ENCODE data around the gene STRN4.
"Not testable (repeated sequence)": the region's sequence is repeated elsewhere in the genome, so short reads cannot be mapped to it uniquely, and the experiment has no call there.

The STRN4 gene

DNA sequence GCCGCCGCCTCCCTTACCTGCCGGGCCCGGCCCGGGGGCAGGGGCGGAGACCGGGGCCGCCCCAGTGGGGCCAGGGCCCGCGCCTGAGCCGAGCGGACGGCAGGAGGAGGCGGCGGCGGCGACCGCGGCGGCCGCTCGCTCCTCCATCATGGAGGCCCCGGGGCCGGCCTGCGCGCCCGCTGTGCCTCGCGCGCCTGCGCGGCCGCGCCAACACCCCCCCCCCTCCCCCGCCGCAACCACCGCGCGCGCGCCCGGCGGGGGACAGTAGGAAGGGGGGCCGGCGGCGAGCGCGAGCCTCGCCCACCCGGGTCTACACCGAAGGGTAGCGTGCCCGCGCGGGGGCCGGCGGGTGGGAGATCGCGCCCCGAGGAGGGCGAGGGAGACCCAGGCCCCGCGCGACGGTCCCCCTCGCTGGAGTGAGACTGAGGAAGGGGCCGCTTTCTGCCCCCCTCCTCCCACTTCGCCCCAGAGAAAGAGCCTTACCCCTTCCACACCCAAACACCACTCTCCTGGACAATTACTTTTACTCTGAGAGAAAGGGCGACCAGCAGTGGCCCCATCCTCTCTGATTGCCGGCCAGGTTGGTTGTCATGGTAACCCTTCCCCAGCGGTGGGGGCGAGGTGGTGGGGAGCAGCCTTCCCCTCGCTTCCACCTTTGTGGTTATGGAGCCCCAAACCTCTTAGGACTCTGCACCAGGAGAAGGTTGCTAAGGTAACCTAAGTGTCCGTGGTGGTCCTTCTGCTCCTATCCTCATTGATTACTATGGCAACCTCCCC, at the start of gene STRN4:
STRN4 (minus strand) TSS at position 170 of the 777 bp plus-strand sequence; CDS start at position 150, 20 bp downstream.
- peak; percentile 82 for DNase-seq (ENCODE audit: low spot score)

GRCh38 chr19:46791944-46792343, 45.7 kb upstream of the STRN4 start:
- DNase-seq (ENCODE audit: low spot score), result no peak

GRCh38 chr19:46789371-46789770, 43.1 kb upstream of the STRN4 start:
- DNase-seq (ENCODE audit: low spot score), result no peak

DNA sequence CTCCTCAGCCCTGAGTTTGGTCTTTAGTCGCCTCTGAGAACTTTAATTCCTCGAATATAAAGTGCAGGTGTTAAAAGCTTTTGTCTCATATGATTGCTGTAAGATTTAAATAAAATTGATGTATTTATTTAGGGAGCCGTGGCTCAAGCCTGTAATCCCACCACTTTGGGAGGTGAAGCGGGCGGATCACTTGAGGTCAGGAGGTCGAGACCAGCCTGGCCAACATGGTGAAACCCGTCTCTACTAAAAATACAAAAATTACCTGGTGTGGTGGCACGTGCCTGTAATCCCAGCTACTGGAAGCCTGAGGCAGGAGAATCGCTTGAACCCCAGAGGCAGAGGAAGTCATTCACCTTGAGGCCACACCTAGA, 42.7 kb upstream of the STRN4 start:
- no peak for DNase-seq (ENCODE audit: low spot score)

DNA sequence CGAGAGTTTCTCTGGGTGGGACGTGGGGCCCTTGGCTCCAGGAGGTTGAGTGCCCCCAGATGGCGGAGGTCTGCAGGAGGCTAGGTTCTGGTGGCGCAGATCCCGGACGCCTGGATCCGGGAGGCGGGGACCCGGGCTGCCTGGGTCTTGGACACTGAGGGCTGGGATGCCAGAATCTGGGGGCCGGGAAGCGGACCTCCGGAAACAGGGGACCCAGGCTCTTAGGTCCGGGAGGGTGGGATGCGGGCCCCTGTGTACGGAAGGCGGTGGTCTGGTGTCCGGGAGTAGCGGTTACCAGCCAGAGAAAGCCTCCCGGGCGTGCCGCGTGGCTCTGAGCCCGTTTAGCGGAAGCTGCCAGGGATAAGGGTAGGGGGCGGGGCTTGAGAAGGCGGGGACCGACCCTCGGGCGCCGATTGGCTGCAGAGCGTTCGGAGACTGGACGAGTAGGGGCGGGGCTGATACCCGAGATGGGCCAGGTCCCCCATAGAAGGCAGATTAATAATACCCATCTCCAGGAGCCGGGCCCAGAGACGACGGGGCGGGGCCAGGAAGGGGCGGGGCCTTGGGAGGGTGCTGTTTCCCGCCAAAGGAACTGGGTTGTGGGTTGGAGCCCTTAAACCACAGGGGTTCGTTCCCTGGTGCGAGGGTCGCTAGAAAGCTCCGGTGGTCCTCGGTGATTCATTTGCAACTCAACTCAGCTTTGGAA, 42.2 kb upstream of the STRN4 start, which contains the start of gene SLC1A5:
SLC1A5 (minus strand) TSS at position 333 of the 706 bp plus-strand sequence. CDS start 629 bp downstream, outside the sequence.
- peak; percentile 96 for DNase-seq (ENCODE audit: low spot score)

DNA sequence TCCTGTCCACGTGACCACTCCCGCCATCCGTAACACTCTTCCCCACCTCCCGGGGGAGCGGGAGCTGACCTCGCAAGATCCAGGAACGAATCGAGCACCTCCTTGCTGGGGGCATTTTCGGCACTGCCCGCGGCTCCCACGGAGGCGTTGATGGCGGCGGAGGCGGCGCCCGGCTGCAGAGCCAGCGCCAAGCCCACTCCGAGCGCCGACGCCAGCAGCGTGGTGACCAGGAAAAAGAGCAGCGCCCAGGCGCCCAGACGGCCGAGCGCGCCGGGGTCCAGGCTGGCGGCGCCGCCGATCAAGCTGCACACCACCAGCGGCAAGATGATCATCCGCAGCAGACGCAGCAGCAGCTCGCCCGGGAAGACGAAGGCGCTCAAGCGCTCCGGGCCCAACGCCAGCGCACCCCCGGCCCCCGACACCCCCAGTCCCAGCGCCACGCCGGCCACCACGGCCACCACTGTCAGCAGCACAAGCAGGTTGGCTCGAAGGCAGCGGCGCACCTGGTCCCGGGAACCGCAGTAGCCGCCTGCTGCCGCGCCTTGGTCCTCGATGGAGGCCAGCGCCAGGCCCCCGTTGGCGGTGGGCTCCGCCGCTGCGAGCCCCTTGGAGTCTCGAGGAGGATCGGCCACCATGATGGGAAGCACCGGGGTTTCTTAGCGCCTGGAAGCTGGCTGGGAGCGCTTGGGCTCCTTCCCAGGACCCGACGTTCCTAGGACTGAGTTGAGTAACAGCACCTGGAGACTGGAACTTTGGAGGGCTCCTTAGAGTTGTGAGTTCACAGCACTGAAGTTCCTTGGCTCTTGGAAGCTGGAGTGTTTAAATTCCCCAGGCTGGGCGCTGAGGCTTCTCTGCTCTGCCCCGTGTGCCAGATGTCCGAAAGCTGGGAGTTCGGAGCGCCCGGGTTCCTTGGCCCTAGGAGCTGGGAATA, 41.3 kb upstream of the STRN4 start:
- peak; percentile 72 for DNase-seq (ENCODE audit: low spot score)

- no peak for DNase-seq (ENCODE audit: low spot score)
These were observed 40.7 kb upstream of the STRN4 start for GRCh38 chr19:46787040-46787330.

GRCh38 chr19:46786236-46787039, 40.2 kb upstream of the STRN4 start:
- peak; percentile 86 for DNase-seq (ENCODE audit: low spot score)

GRCh38 chr19:46785980-46786235, 39.7 kb upstream of the STRN4 start:
- no peak for DNase-seq (ENCODE audit: low spot score)

DNA sequence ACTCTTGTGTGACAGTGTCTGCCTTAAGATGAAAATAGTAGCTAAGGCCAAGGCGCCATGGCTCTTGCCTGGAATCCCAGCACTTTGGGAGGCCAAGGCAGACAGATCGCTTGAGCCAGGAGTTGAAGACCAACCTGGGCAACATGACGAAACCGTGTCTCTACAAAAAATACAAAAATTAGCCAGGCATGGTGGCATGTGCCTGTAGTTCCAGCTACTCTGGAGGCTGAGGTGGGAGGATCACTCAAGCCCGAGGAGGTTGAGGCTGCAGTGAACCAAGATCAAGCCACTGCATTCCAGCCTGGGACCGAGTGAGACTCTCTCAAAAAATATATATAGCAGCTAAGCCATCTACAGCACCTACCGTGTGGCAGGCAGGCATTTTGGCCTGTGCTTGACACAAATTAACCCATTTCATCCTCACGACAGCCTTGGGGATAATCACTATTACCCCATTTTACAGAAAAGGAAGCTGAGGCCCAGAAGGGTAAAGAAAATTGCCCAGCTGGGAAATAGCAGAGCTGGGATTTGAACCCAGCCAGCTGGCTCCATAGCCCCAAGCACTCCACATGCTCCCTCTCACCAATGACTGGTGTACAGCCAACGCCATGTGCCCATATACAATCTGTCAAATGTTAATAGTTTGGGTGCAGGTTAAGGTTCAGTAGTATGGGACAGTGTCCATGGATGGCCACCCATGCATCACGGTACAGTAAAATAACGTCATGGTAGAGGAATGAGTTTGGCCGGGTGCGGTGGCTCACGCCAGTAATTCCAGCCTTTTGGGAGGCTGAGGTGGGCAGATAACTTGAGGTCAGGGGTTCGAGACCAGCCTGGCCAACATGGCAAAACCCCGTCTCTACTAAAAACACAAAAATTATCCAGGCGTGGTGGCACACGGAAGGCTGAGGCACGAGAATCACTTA, 39.1 kb upstream of the STRN4 start:
- DNase-seq (ENCODE audit: low spot score), result no peak

DNA sequence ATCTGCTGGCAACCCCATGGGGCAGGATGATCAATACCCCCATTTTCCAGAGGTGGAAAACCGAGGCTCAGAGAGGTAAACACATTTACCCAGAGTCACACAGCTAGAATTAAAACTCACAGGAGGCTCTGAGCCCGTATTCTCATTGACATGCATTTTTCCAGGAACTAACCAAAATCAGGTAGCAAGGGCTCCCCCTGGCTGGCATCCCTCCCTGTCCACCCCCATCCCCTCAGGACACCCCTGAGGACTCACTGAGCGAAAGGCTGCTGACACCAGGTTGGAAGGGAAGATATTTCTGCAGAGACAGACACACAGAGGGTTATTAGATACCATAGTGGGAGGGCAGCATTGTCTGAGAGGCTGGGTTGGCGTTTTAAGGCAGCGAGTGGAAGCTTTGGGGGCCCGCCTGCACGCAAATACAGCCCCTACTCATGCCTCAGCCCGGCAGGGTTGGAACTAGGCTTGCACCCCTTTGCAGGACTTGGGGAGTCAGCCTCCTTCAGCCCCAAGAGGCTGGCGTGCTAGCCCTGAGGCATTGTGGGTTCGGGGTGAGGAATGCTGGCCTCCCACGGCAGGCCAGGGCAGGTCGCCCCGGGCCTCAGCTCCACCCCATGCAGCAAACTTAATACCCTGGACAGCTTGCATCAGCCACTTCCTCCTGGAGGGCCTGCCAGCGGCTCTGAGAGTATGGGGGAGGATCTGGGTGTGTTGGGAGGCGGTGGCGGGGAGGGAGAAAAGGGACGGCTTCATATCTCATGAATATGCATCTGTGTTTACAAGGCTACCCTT, 38.2 kb upstream of the STRN4 start:
- DNase-seq (ENCODE audit: low spot score), result peak; percentile 72

DNA sequence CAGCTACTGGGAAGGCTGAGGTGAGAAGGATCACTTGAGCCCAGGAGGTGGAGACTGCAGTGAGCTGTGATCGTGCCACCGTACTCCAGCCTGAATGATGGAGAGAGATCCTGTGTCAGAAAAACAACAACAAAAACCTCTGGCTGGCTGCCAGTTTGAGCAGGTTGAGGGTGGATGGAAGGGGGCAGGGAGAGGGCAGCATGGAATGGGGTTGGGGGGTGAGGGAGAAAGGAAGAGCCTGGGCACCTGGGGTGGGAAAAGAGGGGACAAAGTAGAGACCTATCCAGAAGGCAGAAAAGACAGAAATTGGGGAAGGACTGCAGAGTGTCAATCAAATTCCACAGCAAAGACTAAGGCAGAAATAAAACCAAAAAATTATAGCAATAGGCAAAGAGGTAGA, 37.4 kb upstream of the STRN4 start:
- no peak for DNase-seq (ENCODE audit: low spot score)

DNA sequence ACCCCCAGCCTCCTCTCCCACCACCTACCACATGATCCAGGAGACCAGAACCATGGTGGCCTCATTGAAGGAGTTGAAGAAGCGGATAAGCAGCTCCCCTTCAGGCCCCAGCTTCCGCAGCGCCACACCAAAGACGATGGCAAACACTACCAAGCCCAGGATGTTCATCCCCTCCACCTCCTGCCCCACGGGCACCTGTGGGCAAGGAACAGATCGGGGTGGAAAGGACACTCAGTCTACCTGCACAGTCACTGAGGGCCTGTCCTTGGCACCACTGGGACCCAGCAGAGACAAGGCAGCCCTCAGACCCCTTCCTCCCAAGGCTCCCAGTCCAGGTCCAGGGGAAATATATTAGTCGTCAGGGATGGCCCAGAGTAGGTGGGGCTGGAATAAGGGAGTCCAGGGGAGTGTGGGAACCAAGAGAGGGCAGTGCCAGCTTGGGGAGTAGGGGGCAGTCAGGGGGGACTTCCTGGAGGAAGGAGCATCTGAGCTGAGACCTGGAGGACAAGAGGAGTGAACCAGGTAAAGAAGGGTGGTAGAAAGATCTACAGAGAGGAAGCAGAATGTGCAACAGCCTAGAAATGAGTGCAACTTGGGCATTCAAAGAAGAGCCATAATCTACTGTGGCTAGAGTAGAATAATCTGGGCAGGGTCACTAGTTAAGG, 36.2 kb upstream of the STRN4 start:
- no peak for DNase-seq (ENCODE audit: low spot score)

- DNase-seq (ENCODE audit: low spot score), result not testable (repeated sequence)
These were observed 31.9 kb upstream of the STRN4 start for GRCh38 chr19:46777956-46778645.

DNA sequence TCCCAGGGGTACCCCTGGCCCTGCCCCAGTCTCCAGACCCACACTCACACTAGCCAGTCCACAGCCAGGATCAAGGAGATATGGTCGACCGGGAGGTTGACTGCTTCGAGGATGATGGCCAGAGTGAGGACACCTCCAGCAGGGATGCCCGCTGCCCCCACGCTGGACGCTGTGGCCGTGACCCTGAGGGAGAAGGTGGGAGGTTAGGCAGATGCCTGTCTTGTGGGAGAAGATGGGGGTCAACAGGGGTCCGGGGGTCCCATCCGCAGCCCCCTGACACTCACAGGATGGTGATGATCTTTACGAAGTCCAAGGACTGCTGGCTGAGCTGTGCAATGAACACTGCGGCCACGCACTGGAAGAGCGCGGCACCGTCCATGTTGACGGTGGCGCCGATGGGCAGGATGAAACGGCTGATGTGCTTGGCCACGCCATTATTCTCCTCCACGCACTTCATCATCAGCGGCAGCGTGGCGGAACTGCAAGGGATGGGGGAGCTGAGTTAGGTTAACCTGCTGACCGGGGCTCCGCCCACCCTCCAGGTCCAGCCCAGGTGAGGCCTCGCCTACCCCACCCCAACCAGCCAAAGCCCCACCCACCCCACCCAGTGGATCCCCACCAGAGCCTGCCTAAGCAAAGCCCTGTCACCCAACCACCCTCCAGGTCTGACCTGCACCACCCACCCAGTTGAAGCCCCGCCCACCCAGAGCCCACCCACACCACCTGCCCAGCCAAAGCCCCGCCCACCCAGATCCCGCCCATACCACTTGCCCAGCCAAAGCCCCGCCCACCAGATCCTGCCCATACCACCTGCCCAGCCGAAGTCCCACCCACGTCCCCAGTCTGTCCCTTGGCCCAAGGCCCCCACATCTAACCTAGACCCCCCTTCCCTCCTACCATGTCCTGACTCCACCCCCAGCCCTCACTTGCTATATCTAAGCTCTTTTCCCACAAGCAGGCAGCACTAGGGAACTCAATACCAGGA, 31.0 kb upstream of the STRN4 start:
- DNase-seq (ENCODE audit: low spot score), result no peak

GRCh38 chr19:46775642-46776258, 29.5 kb upstream of the STRN4 start:
- DNase-seq (ENCODE audit: low spot score), result no peak

DNA sequence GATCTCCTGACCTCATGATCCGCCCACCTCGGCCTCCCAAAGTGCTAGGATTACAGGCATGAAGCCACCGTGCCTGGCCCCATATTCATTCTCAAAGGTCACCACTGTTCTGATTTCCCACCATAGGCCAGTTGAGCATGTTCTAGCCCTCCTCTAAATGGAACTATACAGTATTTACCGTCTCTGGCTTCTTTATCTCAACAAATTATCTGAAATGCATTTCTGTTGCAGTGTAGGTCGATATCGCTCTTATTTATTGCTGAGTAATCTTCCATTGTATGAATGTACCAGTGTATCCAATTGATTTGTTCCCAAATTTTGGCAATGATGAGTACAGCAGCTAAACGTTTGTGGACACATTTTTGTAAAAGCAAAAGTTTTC, 26.8 kb upstream of the STRN4 start:
- DNase-seq (ENCODE audit: low spot score), result no peak

Measured in left forelimb (tissue), 1 donor.